ENCODE data around the gene VNN1.

VNN1 gene, protein sequence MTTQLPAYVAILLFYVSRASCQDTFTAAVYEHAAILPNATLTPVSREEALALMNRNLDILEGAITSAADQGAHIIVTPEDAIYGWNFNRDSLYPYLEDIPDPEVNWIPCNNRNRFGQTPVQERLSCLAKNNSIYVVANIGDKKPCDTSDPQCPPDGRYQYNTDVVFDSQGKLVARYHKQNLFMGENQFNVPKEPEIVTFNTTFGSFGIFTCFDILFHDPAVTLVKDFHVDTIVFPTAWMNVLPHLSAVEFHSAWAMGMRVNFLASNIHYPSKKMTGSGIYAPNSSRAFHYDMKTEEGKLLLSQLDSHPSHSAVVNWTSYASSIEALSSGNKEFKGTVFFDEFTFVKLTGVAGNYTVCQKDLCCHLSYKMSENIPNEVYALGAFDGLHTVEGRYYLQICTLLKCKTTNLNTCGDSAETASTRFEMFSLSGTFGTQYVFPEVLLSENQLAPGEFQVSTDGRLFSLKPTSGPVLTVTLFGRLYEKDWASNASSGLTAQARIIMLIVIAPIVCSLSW

GRCh38 chr6:132713352-132714134 is at the start of gene VNN1:
Gene VNN1 (minus strand): TSS chr6:132714055. CDS start chr6:132714035, 20 bp downstream.
- DNase-seq: no peak

- DNase-seq: no peak
Measured at GRCh38 chr6:132763269-132763668, 49.4 kb upstream of the VNN1 start.

- DNase-seq: no peak
Measured at GRCh38 chr6:132760256-132760655, 46.4 kb upstream of the VNN1 start.

DNA sequence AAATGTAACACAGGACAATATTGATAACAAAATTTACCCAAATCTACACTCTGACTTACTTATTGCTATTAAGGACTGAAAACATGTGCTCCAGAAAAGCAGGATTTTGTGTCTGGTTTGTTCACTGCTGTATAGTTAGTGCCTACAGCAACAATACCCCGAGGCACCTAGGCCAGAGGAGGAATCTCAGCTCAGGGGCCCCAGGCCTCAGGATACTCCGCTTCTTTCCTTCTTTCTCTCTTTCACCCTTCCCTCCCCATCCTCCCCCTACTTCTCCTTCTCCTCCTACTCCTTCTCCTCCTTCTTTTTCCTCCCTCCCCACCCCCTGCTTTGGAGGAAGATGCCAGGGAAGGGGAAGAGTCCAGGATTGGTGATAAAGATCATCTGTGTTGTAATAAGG is 44.8 kb upstream of the VNN1 start:
- DNase-seq: no peak

- no peak for DNase-seq
Measured at GRCh38 chr6:132752255-132752654, 38.4 kb upstream of the VNN1 start.

GRCh38 chr6:132751828-132752227 is 38.0 kb upstream of the VNN1 start:
- DNase-seq: no peak

DNA sequence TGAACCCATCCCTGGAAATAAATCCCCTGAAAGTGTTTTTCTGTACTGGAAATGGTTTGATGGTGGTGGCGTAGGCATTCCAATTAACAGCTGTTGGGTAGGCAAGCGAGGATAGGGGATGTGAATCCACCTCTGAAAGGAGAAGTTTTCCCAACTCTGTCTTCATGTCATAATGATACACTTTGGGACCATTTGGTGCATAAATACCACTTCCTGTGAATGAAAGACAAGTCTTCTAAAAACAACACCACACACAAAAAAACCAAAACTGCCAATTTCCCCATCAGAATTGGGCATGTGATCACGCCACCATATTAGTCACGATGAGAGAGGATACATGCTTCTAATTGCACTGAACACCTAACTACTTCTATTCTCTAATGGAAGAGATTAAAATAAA is 37.5 kb upstream of the VNN1 start:
- no peak for DNase-seq

- no peak for DNase-seq
Measured at GRCh38 chr6:132750455-132751248, 36.8 kb upstream of the VNN1 start.

- DNase-seq: no peak
Measured at GRCh38 chr6:132749111-132749510, 35.3 kb upstream of the VNN1 start.

DNA sequence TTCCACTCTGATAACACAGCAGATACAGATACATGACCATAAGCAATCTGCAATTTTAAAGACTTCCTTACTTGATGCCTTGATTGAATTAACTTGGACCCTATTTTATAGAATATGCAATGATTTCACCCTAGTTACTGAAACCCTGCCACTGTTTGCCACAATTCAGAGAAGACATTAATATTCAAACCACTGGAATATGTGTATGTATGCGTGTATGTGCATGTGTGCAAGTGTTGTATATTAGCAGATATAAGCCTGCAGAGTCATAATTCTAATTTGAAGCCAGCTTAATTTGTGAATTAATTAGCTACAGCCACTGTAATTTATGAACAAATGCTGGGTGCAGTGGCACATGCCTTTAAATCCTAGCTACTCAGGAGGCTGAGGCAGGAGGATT is 34.6 kb upstream of the VNN1 start:
- no peak for DNase-seq

DNA sequence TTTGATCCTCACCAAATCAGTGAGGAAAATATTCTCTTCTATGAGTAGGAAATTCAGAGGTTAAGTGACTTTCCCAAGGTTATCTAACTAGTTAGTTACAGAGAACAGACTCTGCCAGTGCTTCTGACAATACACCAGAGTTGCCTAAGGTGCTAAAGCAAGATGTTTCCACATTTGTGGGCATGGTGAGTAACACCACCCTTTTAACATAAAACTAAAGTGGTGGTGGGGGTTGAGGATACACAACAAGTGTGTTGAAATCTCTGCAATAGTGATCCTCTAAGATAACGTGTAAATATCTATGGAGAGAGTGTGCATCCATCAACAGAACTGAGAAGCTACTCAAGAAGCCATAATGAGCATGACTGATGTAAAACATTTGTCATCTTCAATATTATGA is 32.2 kb upstream of the VNN1 start:
- no peak for DNase-seq

DNA sequence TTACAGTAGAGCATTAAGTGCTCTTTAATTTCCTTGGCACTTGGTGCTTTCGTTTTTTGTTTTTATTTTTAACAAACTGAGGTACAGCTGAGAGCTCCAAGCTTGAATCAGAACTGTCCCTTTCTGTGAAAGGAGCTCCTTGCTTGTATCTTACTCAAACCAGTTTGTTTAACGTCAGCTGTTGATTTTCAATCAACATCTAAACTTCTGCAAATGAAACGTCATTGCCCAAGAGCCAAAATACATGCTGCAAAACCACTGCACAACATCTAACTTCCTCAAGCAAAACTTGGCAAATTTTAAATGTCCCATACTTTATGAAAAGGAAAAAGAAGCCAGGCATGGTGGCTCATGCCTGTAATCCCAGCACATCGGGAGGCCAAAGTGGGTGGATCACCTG is 28.6 kb upstream of the VNN1 start:
- no peak for DNase-seq

- DNase-seq: no peak
Measured at GRCh38 chr6:132741281-132741680, 27.4 kb upstream of the VNN1 start.

DNA sequence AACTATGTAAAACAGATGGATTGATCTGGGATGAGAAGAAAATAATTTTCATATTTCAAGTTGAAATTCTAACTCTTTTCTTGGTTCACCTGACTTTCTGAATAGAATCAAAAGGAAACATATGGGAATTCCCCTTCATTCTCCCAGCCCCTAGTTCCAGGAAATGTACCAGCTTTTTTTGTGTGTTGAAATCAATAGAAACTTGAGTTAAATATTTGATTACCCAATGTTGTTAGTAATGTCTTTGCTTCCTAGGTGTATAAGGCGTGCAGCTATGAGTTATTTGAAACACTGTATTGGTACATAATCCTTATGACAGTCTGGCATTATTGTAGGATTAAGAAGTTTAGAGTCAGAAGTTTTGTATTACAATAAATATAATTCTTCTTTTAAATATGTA is 22.4 kb upstream of the VNN1 start:
- DNase-seq: no peak

DNA sequence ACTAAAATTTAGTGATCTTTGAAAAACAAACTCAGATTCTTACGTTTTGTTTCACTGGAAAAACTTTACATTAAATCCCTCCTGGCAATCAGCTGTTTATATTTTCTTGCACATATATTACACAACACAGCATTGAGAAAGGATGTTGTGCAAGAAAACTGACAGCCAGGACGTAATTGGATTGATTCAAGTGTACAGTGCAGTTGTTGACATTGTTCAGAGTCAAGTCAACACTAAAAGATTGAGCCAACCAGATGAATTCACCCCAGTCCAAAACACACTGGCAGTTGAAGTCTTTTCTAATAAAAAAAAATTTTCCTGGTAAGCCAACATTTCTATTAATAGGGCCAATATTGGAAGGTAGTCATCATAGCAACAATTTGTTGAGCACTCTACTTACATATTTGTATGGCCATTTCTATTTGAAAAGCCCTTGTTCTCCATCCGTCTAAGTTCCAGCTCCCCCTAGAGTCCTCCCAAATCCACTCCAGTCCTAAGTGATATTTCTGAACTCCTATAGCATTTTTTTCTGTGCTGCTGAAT is 20.9 kb upstream of the VNN1 start:
- DNase-seq: peak; percentile 32

- no peak for DNase-seq
Measured at GRCh38 chr6:132733814-132734213, 20.0 kb upstream of the VNN1 start.

DNA sequence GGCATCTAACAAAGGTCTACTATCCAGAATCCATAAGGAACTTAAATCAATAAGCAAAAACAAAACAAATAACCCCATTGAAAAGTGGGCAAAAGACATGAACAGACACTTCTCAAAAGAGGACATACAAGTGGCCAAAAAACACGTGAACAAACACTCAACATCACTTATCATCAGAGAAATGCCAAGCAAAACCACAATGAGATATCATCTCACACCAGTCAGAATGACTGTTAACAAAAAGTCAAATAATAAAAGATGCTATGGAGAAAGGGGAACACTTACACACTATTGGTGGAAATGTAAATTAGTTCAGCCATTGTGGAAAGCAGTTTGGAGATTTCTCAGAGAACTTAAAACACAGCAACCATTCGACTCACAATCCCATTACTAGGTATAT is 19.4 kb upstream of the VNN1 start:
- no peak for DNase-seq

GRCh38 chr6:132731086-132731485 is 17.2 kb upstream of the VNN1 start:
- no peak for DNase-seq

- no peak for DNase-seq
Measured at GRCh38 chr6:132730560-132730959, 16.7 kb upstream of the VNN1 start.

DNA sequence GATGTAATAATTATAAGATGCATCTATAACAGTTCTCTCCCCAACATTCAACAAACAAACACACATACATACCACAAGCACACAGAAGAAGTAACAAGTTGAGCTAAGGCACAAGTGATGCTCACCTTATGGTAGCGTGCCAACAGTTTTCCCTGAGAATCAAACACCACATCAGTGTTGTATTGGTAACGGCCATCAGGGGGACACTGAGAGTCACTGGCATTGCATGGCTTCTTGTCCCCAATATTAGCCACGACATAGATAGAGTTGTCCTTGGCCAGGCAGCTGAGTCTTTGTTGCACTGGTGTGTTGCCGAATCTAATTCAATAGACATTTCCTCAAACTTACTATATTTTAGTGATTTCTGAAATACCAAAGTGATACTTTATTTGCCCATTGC is 14.8 kb upstream of the VNN1 start:
- DNase-seq: no peak

GRCh38 chr6:132726608-132726975 is 12.7 kb upstream of the VNN1 start:
- DNase-seq: no peak

DNA sequence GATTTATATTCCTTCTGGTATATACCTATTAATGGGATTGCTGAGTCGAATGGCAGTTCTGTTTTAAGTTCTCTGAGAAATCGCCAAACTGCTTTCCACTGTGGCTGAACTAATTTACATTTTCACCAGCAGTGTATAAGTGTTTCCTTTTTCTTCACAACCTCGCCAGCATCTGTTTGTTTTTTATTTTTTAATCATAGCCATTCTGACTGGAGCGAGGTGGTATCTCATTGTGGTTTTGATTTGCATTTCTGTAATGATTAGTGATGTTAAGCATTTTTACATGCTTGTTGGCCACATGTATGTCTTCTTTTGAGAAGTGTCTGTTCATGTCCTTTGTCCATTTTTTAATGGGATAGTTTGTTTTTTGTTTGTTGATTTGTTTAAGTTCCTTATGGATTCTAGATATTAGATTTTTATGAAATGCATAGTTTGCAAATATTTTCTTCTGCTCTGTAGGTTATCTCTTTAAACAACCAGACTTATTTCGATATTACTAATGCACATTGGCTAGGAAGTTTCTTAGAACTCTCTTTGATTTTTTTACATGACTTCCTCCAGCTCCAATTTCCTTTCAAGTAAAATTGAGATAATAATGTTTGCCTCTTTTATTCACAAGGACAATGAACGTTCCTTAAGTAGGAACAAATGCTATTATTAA is 12.2 kb upstream of the VNN1 start:
- DNase-seq: no peak

- DNase-seq: no peak
Measured at GRCh38 chr6:132725471-132725870, 11.6 kb upstream of the VNN1 start.
